Astrocyte (in vitro differentiated cells and primary cell): ENCODE results near the gene KCNQ1.

Source experiments
- EZH2 ChIP-seq: IDR thresholded peaks from 2 replicates; pipeline ENCODE4 v1.6.1; 2012; ENCODE audit warnings: mild to moderate bottlenecking, low read length, inconsistent platforms; ENCODE audit not compliant: insufficient read depth
- TF ChIP-seq, protein P1 (sequence below): IDR thresholded peaks from 2 replicates; pipeline ENCODE4 v1.5.1; 2011; ENCODE audit warnings: low read depth, mild to moderate bottlenecking, inconsistent platforms, low read length, moderate library complexity; ENCODE audit not compliant: insufficient read depth

DNA sequence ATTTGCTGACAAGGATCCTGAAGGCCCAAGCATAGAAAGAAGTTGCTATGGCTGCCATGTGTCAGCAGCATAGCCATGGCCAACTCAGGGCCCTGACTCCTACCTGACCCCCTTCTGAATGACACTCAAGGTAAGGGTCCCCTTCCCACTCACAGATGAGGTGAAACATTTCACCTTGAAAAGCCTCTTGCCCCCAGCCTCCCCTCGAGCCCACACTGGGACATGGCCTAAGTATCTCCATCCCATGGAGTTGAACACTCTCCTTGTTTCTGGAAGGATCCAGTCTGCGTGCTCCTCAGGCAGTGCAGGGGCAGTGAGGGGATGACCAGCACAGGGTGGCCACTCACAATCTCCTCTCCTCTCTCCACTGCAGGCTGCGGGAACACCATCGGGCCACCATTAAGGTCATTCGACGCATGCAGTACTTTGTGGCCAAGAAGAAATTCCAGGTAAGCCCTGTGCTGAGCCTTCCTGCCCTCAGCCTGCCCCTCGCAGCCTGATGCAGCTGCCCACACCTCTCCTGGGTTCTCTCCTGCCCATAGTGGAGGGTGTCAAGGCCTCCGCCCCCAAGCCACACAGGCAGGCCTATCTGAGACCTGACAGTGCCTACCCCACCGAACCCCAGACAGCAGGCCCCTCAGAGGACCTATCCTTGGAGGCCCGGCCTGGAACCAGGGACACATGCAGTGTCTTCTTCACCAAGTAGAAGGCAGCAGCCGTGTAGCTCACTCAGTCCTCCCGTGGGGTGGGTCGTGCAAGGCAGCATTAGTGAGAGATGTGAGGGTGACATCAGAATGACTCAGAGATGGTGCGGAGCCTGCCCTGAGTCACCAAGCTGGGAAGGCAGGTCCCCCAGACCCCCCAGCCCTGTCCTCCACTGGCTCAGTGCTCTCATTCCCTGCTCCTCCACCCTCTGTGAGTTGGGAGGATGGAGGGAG is 323.9 kb downstream of the KCNQ1 start:
- TF ChIP-seq, protein P1, sequence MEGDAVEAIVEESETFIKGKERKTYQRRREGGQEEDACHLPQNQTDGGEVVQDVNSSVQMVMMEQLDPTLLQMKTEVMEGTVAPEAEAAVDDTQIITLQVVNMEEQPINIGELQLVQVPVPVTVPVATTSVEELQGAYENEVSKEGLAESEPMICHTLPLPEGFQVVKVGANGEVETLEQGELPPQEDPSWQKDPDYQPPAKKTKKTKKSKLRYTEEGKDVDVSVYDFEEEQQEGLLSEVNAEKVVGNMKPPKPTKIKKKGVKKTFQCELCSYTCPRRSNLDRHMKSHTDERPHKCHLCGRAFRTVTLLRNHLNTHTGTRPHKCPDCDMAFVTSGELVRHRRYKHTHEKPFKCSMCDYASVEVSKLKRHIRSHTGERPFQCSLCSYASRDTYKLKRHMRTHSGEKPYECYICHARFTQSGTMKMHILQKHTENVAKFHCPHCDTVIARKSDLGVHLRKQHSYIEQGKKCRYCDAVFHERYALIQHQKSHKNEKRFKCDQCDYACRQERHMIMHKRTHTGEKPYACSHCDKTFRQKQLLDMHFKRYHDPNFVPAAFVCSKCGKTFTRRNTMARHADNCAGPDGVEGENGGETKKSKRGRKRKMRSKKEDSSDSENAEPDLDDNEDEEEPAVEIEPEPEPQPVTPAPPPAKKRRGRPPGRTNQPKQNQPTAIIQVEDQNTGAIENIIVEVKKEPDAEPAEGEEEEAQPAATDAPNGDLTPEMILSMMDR = no peak
- no peak for TF ChIP-seq EZH2
